Measurements from ENCODE around the gene MPST.

GRCh38 chr22:37069719-37070118 lies 50.2 kb downstream of the MPST start:
- TF ChIP-seq POLR2A (IDR thresholded peaks at IDR 0.05) (no peak), CTCF (IDR thresholded peaks at IDR 0.05) (no peak), EP300 (IDR thresholded peaks at IDR 0.05) (no peak)
